H1 (cell line): Measurements from ENCODE around the gene CACUL1. TPM values are rescaled to one million over a fixed set of nuclear protein-coding genes. Genes with fewer than 3 reads are reported as not detected.

Experiments
- ATF2 ChIP-seq: IDR thresholded peaks from 2 replicates; pipeline ENCODE4 v1.6.1; 2012; ENCODE audit warnings: low read length, inconsistent platforms
- ATF3 ChIP-seq: IDR thresholded peaks from 2 replicates; pipeline ENCODE4 v1.6.1; 2011; ENCODE audit warnings: low read depth, mild to moderate bottlenecking, low read length; ENCODE audit not compliant: insufficient read depth
- BACH1 ChIP-seq: IDR thresholded peaks from 2 replicates; pipeline ENCODE4 v1.6.1; 2012; ENCODE audit warnings: low read length, improper control_type of control experiment
- CBX5 ChIP-seq: fragments of 300-800, 300-1000 bp; sonication (generic); IDR thresholded peaks from 2 replicates; pipeline ENCODE4 v1.7.1; 2016; ENCODE audit warnings: antibody characterized with exemption, low read length, low read depth
- CREB1 ChIP-seq: IDR thresholded peaks from 2 replicates; pipeline ENCODE4 v1.6.1; 2012; ENCODE audit warnings: inconsistent platforms
- EGR1 ChIP-seq: IDR thresholded peaks from 2 replicates; pipeline ENCODE4 v1.6.1; 2011; ENCODE audit warnings: low read depth, low read length, borderline replicate concordance
- FOSL1 ChIP-seq: IDR thresholded peaks from 2 replicates; pipeline ENCODE4 v1.6.1; 2011; ENCODE audit warnings: mild to moderate bottlenecking, low read depth, low read length, moderate library complexity; ENCODE audit not compliant: insufficient read depth
- GTF2F1 ChIP-seq: IDR thresholded peaks from 2 replicates; pipeline ENCODE4 v1.6.1; 2012; ENCODE audit warnings: low read depth, low read length, improper control_type of control experiment, borderline replicate concordance
- JUN ChIP-seq: IDR thresholded peaks from 2 replicates; pipeline ENCODE4 v1.6.1; 2011; ENCODE audit warnings: low read depth, mild to moderate bottlenecking, improper control_type of control experiment, low read length
- JUND ChIP-seq: IDR thresholded peaks from 2 replicates; pipeline ENCODE4 v1.6.1; 2011; ENCODE audit warnings: mild to moderate bottlenecking, improper control_type of control experiment, low read length
- KDM5A ChIP-seq: fragments of 200-600 bp; IDR thresholded peaks from 2 replicates; pipeline ENCODE4 v1.7.1; 2012; ENCODE audit warnings: mild to moderate bottlenecking, low read length, inconsistent platforms, mixed read lengths
- MAFK ChIP-seq: IDR thresholded peaks from 2 replicates; pipeline ENCODE4 v1.6.1; 2012; ENCODE audit warnings: low read depth, mild to moderate bottlenecking, improper control_type of control experiment, low read length
- NRF1 ChIP-seq: IDR thresholded peaks from 2 replicates; pipeline ENCODE4 v1.6.1; 2011; ENCODE audit warnings: mild to moderate bottlenecking, low read depth, low read length, improper control_type of control experiment
- PHF8 ChIP-seq: fragments of 200-600 bp; sonication (generic); conservative IDR thresholded peaks from 2 replicates; pipeline ENCODE4 v1.7.1; 2012; ENCODE audit warnings: low read depth, mild to moderate bottlenecking, inconsistent platforms, low read length, moderate library complexity
- POLR2A ChIP-seq, 2 experiments: IDR thresholded peaks; 1 replicate in 1 of 2; 2 replicates in 1 of 2; pipeline ENCODE4 v1.6.1; 2011; ENCODE audit warnings: low read depth in 2 of 2, low read length in 2 of 2, mild to moderate bottlenecking in 2 of 2; ENCODE audit errors: control extremely low read depth in 1 of 2
- POLR2AphosphoS5 ChIP-seq: IDR thresholded peaks from 2 replicates; pipeline ENCODE4 v1.6.1; 2011; ENCODE audit warnings: low read depth, low read length
- RFX5 ChIP-seq: IDR thresholded peaks from 2 replicates; pipeline ENCODE4 v1.6.1; 2011; ENCODE audit warnings: low read depth, low read length, improper control_type of control experiment, borderline replicate concordance
- RXRA ChIP-seq: IDR thresholded peaks from 2 replicates; pipeline ENCODE4 v1.6.1; 2011; ENCODE audit warnings: low read depth, mild to moderate bottlenecking, low read length, moderate library complexity; ENCODE audit not compliant: insufficient read depth
- SIN3A ChIP-seq, 2 experiments: IDR thresholded peaks in 1 of 2; conservative IDR thresholded peaks in 1 of 2; 2 replicates each; pipeline ENCODE4 v1.6.1; 2011 to 2012; ENCODE audit warnings: low read length in 2 of 2, improper control_type of control experiment in 1 of 2, low read depth in 1 of 2, mild to moderate bottlenecking in 1 of 2
- SIX5 ChIP-seq: IDR thresholded peaks from 2 replicates; pipeline ENCODE4 v1.6.1; 2011; ENCODE audit warnings: mild to moderate bottlenecking, low read depth, low read length
- SP1 ChIP-seq: IDR thresholded peaks from 2 replicates; pipeline ENCODE4 v1.6.1; 2011; ENCODE audit warnings: low read depth, low read length
- SP4 ChIP-seq: IDR thresholded peaks from 2 replicates; pipeline ENCODE4 v1.6.1; 2012; ENCODE audit warnings: low read length, inconsistent platforms
- TBP ChIP-seq: IDR thresholded peaks from 2 replicates; pipeline ENCODE4 v1.6.1; 2011; ENCODE audit warnings: low read depth, low read length, improper control_type of control experiment
- polyA plus RNA-seq, 7 experiments: library from polyadenylated mRNA; depleted of rRNA in 3 of 7; stranded (reverse) in 5 of 7; unstranded in 2 of 7; fragments of >200 nt in 5 of 7; fragments of 200-250 nt in 2 of 7; gene quantifications; 1 replicate in 5 of 7; 2 replicates in 1 of 7; 4 replicates in 1 of 7; pipeline versions ENCODE4 v1.2.1 to v1.2.3, GENCODE V29; 2011 to 2013; ENCODE audit warnings: missing spikeins in 2 of 7, mixed read lengths in 2 of 7
- total RNA-seq: library from RNA; stranded (reverse); fragmentation: NEBNext Ultra II Directional; extraction: Animal tissue kit (Norgen Biotek cat#: 25700); gene quantifications from 2 replicates; pipeline ENCODE4 v1.2.1, GENCODE V29; 2021

Gene CACUL1
- total and polyA plus RNA-seq, 2 of the 8 experiments (the other 6 are each of a cell fraction or from before 2014, with no cell fraction given) = 6.5 to 34.2 TPM

DNA sequence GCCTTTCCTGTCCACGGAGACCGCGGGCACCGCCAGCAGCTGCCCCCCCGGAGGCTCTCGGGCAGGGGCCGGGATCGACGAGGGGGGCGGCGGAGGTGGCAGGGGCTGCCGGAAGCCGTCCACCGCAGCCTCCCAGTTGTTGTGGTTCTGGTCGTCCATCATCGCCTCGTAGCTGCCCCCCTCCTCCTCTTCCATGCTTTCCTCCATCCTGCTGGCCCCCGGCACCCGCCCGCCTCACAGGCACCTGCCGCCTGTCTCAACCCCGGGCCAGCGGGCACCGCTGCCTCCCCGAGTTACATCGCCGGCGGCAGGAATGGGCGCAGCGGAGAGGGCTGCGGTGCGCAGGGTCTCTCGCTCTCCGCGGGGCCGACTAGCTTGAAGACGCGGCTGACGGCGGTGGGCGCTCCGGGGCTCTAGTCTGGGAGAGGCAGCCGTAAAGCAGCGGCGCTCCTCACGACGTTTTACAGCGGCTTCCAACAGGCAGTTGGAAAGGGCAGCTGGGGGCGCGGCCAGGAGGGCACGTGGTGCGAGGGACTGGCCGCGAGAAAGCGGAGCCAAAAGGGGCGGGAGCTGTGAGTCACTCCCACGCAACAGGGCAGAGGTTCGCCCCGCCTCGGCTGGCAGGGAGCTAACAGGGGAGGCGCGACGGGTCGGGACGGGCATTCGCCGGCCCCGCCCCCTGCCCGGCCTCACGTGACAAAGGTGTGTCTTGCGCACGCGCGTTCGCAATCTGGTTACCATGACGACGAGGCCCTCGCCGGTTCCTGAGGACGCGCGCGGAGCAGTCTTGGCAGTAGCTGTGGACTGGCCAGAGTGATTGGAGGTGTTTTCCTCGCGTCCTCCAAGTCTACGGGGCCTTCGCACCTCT is at the start of gene CACUL1 (continued):
- TF ChIP-seq RFX5 (0 out of 2 replicates have a peak, but pooled peaks have one; percentile 6), SIX5 (no peak), SP1 (0 out of 2 replicates have a peak, but pooled peaks have one; percentile 6), ATF3 (peak; percentile 91), EGR1 (peak; percentile 92; the same call in 1 of the 2 replicates), KDM5A (0 out of 2 replicates have a peak, but pooled peaks have one; percentile 21), SP4 (peak; percentile 53; the same call in 1 of the 2 replicates), ATF2 (no peak; the same call in 1 of the 2 replicates), POLR2AphosphoS5 (peak; percentile 88), JUN (no peak), FOSL1 (no peak), MAFK (no peak), BACH1 (peak; percentile 77), JUND (peak; percentile 66), CBX5 (no peak), PHF8 (peak; percentile 91), RXRA (no peak), CREB1 (peak; percentile 81), SIN3A (conservative IDR thresholded peaks at IDR 0.05 in 1 of 2, IDR thresholded peaks at IDR 0.05 in 1 of 2; ENCODE audit: low read depth in 1 of 2, low read length in 2 of 2) (peak; percentile 75 to 95; a peak in 2 of 4 replicates), NRF1 (peak; percentile 71), TBP (peak; percentile 92), POLR2A (IDR thresholded peaks at IDR 0.05; ENCODE audit: control extremely low read depth in 1 of 2, low read depth in 2 of 2, low read length in 2 of 2) (peak; percentile 81 to 95), GTF2F1 (peak; percentile 72; the same call in 1 of the 2 replicates)
